GM21717 (cell line): ENCODE results near the gene MACROD2.
"Not testable (repeated sequence)": the region's sequence is repeated elsewhere in the genome, so short reads cannot be mapped to it uniquely, and the experiment has no call there.

Experiments used
- ATAC-seq: cut with Tn5 transposase; IDR thresholded peaks from one replicate; pipeline ENCODE4 v1.9.1; 2021; ENCODE audit warnings: mild to moderate bottlenecking, moderate library complexity; ENCODE audit not compliant: unreplicated experiment

The MACROD2 gene

GRCh38 chr20:15512916-15513315 lies 1517.6 kb downstream of the MACROD2 start:
- no peak for ATAC-seq

- ATAC-seq: no peak
These were observed 1520.4 kb downstream of the MACROD2 start for GRCh38 chr20:15515691-15516090.

DNA sequence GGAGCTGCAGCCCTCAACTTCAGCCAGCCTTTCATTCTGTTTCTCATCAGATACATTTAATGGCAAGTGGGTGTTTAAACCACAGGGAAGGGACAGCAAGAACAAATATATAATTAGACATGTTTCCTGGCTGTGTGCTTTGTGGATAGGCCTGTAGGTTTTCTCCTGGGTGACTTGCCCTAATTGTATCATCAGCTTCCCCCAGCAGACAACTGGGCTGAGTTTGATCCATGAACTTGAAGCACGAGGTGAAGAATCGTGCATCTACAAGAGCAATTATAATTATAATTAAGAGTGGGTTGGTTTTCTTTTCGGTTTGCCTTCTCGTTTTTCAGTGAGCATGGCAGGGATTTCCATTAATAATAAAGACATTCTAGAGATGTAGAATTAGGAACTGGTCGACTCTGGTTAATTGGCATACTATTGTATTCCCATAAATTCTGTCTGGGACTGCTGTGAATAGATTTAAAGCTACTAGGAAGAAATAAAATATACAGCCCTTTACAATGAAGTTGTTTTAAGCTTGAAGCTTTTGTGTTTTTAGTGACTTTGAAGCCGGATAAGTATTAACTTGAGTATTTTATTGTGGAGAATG lies 1525.7 kb downstream of the MACROD2 start:
- no peak for ATAC-seq

GRCh38 chr20:15523400-15523799 lies 1528.1 kb downstream of the MACROD2 start:
- no peak for ATAC-seq

- no peak for ATAC-seq
These were observed 1533.2 kb downstream of the MACROD2 start for GRCh38 chr20:15528391-15529111.

DNA sequence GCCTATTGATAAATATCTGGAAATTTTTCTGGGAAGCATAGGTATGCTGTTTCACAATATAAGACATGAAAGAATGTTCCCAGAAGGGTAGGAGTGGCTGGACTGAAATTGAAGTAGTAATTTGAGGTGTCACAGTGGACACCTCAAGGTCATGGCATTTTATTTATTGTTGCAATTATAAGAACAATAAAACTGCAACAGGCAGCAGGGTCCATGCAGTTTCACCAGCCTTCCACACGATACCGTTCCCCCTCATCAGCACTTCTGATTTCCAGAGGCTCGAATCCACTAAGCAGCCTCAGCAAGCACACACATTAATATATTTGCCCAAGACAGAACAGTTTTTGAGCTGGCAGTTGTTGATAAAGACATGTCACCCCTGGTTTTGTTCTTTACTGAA lies 1540.5 kb downstream of the MACROD2 start:
- no peak for ATAC-seq

DNA sequence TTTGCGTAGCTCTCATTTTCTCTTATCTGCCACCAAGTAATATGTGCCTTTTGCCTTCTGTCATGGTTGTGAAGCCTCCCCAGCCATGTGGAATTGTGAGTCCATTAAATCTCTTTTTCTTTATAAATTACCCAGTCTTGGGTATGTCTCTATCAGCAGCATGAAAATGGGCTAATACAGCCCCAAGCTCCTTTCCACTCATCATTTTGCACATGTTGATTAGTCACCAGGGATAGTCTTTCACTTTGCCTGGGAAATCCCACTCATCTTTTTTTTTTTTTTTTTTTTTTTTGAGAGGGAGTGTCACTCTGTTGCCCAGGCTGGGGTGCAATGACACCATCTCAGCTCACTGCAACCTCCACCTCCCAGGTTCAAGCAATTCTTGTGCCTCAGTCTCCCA lies 1541.9 kb downstream of the MACROD2 start:
- ATAC-seq: not testable (repeated sequence)

DNA sequence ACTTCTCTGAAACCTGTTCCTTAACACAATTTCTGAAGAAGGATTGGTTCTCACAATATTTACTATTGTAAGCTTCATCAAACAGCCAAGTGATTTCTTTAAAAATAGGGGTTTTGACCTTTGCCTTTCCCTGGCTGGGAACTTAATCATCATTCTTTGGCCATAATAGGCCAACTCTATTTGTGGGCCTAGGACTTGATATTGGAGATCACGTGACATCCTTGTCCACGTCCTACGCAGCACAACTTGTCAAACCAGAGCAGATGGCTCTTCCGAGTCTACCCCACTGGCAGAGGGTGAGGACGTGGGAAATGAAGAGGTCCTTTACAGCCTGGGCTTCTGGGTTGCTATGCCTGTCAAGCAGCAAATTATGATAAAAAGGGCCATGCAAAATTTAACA lies 1547.3 kb downstream of the MACROD2 start:
- no peak for ATAC-seq

DNA sequence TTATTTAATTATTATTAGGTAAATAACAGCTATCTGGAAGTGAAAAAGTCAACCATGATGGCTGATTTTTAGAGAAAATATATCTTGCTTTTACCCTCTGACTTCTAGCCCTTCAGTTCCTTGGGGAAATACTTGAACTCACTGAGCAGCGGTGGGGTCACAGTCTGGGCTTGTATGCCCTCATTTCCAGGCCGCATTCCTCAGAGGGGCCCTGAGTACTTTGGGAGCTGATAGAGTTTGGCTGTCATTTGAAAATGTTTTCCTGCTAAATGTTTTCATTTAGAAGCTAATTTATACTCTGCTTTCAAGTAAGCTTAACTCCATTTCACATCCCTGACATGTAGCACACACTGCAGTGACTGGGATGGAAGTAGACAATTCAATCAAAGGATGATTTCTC lies 1549.4 kb downstream of the MACROD2 start:
- ATAC-seq: no peak

- no peak for ATAC-seq
These were observed 1551.3 kb downstream of the MACROD2 start for GRCh38 chr20:15546525-15547023.

DNA sequence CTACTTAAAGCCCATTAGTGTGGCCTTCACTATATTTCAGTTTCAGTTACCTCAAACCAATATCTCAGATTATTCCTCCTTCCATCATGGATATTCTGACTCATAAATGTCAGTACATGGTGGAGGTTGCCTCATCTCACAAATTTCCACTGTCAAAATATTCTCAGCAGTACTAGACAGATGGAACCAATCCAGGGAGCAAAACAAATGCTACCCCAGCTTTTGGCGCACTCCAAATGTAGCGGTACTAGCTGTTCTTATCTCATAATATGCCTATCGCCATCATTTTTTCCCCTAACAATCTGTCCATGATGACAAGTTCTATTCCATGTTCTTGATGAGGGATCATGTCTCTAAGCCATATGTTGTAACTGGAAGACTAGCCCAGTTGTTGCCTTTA lies 1551.8 kb downstream of the MACROD2 start:
- ATAC-seq: no peak

GRCh38 chr20:15550116-15550870 lies 1555.0 kb downstream of the MACROD2 start:
- no peak for ATAC-seq

GRCh38 chr20:15555913-15556312 lies 1560.6 kb downstream of the MACROD2 start:
- ATAC-seq: no peak

GRCh38 chr20:15556869-15557268 lies 1561.6 kb downstream of the MACROD2 start:
- no peak for ATAC-seq

DNA sequence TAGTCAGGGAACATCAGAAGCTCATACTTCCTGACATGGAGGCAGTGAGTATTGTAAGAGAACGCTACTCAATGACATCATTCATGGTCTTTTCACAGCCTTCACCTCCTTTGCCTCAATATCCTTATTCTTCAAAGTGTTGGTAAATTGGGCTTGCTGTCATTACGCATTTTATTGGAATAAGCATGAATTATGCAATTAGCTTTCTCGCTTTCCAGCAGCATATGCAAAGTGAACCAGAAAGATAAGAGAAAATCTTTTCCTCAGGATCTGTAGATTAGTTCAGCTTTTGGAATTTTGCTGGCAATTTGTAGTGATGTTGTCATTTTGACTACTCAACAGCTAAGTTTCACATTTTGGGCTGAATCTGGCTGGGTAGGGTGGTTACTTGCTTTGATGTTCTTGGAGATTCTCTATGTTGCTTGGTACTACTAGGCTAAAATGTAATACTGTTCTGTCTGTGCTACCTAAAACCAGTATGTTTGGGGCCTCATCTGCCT lies 1565.8 kb downstream of the MACROD2 start:
- ATAC-seq: no peak

DNA sequence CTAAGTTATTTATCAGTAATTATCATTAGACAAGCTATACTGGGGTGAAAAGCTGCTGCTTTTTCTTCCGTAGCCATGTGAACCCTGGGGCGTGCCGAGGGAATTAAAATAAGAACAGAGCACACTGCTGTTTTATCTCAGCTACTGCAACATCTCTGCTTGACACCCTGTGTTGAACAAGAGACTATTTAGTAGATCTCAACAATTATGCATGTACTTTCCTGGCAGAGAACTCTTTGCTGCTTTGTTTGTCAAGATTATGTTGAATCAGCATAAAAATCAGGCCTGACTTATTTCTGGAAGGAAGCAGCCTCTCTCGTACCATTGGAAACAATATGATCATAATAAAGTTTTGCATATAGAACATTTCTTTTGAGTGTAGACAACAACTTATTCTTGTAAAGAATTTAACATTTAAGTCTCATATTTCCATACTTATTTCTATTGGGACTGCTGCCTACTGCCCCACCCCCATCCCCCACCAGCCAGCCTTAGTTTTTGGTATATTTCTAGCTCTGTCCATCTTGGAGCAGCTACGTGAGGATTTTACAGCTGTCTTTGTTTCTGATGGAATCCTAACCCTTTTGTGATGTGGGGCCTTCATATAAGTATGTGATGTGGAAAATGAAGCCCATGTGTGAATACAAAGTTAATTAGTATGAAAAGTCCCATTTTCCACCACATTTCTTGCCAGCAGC lies 1566.5 kb downstream of the MACROD2 start:
- no peak for ATAC-seq

GRCh38 chr20:15563836-15564235 lies 1568.5 kb downstream of the MACROD2 start:
- no peak for ATAC-seq

DNA sequence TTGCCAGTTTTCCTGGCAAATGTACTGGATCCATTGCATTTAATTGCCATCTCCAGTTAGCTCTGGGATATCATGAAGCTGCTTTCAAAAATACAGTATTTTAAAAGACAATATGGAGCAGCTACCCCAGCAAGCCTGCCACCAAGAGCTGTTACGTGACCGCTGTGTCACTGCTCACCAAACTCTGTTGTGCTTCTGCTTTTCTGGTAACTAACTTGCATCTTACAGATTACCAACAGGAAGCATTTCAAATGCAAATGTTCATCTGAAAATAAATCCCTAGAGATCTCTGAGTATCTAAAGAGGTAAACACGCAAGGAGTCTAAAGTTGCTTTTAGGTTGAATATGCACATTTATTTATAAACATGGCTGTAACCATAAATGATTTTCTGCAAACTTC lies 1569.7 kb downstream of the MACROD2 start:
- ATAC-seq: peak; percentile 81

GRCh38 chr20:15565786-15566185 lies 1570.5 kb downstream of the MACROD2 start:
- ATAC-seq: no peak

- ATAC-seq: no peak
These were observed 1571.9 kb downstream of the MACROD2 start for GRCh38 chr20:15567219-15567618.

GRCh38 chr20:15570156-15570555 lies 1574.8 kb downstream of the MACROD2 start:
- ATAC-seq: no peak
